ENCODE measurements around the gene PPP1R37. TPM values are rescaled to one million over a fixed set of nuclear protein-coding genes. Genes with fewer than 3 reads are reported as not detected.

PPP1R37 gene
- total and polyA plus RNA-seq, 12 donors: 12.5 to 38.3 (median 16.8) TPM

- DNase-seq (no peak), ATAC-seq (no peak)
- intact Hi-C loops (cut with DNase I): no loop called here
- Histone ChIP-seq H3K27me3 (no peaks in the 10 kb centered on the region), H3K9me3 (no peaks in the 10 kb centered on the region), H3K4me3 (no peak overlapping the region), H3K27ac (no peak overlapping the region), H3K36me3 (peaks cover 0 to 51% (median 14%) of the 10 kb centered on the region in 9 donors), H3K4me1 (peaks cover 6 to 28% (median 21%) of the 10 kb centered on the region in 9 donors)
- 95 to 96% methylated on average over 11 of the region's 11 CpGs for WGBS, 2 donors
- TF ChIP-seq, protein P1, sequence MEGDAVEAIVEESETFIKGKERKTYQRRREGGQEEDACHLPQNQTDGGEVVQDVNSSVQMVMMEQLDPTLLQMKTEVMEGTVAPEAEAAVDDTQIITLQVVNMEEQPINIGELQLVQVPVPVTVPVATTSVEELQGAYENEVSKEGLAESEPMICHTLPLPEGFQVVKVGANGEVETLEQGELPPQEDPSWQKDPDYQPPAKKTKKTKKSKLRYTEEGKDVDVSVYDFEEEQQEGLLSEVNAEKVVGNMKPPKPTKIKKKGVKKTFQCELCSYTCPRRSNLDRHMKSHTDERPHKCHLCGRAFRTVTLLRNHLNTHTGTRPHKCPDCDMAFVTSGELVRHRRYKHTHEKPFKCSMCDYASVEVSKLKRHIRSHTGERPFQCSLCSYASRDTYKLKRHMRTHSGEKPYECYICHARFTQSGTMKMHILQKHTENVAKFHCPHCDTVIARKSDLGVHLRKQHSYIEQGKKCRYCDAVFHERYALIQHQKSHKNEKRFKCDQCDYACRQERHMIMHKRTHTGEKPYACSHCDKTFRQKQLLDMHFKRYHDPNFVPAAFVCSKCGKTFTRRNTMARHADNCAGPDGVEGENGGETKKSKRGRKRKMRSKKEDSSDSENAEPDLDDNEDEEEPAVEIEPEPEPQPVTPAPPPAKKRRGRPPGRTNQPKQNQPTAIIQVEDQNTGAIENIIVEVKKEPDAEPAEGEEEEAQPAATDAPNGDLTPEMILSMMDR (IDR thresholded peaks at IDR 0.05): no peak
Measured at GRCh38 chr19:45140533-45140932, 47.6 kb downstream of the PPP1R37 start.

- H3K9me3 ChIP-seq: no peaks in the 10 kb centered on the region
- H3K4me3 ChIP-seq: no peak overlapping the region
- ATAC-seq (no peak), DNase-seq (no peak)
- no peak overlapping the region for H3K27ac ChIP-seq
- WGBS, 2 donors: 93 to 97% methylated on average over 28 of the region's 28 CpGs
- H3K4me1 ChIP-seq: peaks cover 6 to 23% (median 18%) of the 10 kb centered on the region in 9 donors
- H3K36me3 ChIP-seq: peaks cover 0 to 60% (median 17%) of the 10 kb centered on the region in 9 donors
- TF ChIP-seq, protein P1 (IDR thresholded peaks at IDR 0.05): no peak
- intact Hi-C loops (cut with DNase I): no loop called here
- H3K27me3 ChIP-seq: no peaks in the 10 kb centered on the region
Measured at GRCh38 chr19:45141203-45141900, 48.4 kb downstream of the PPP1R37 start.

- WGBS, 2 donors: 95 to 96% methylated on average over 33 of the region's 33 CpGs
- Histone ChIP-seq H3K27me3 (no peaks in the 10 kb centered on the region), H3K27ac (no peak overlapping the region), H3K4me1 (peaks cover 1 to 15% (median 10%) of the 10 kb centered on the region in 9 donors), H3K36me3 (peaks cover 0 to 66% (median 20%) of the 10 kb centered on the region in 9 donors), H3K9me3 (no peaks in the 10 kb centered on the region), H3K4me3 (no peak overlapping the region)
- TF ChIP-seq, protein P1 (IDR thresholded peaks at IDR 0.05): no peak
- no peak for DNase-seq
- intact Hi-C loops (cut with DNase I): no loop called here
- ATAC-seq: no peak
Measured at GRCh38 chr19:45142016-45142725, 49.2 kb downstream of the PPP1R37 start.

DNA sequence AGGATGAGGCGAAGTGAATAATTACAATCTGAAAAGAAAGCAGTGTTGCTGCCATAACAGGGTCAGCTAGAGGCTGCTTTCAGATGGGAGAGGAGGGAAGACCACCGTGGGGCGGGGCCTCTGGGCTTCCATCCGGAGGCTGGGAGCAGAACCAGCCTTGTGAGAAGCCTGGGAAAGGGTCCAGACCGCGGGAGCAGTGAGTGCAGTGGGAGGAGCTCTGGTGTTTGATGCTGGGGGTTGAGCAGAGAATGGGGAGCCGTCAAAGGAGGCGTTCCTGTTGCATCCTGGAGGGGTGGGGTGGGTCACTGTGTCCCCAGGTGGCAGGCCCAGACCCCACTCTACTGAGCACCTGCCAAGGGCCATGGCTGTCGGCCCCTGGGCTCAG is 49.7 kb downstream of the PPP1R37 start:
- no peak for ATAC-seq
- Histone ChIP-seq H3K9me3 (no peaks in the 10 kb centered on the region), H3K27me3 (no peaks in the 10 kb centered on the region), H3K27ac (no peak overlapping the region), H3K4me3 (no peak overlapping the region), H3K36me3 (peaks cover 0 to 66% (median 20%) of the 10 kb centered on the region in 9 donors), H3K4me1 (peaks cover 0 to 9% (median 4%) of the 10 kb centered on the region in 9 donors)
- 75 to 83% methylated on average over 9 of the region's 9 CpGs for WGBS, 2 donors
- DNase-seq: no peak
- TF ChIP-seq, protein P1 (IDR thresholded peaks at IDR 0.05): no peak
- intact Hi-C loops (cut with DNase I): no loop called here
